Omental fat pad (tissue), 4 donors: ENCODE measurements around the gene AKAP13. TPM values are rescaled to one million over a fixed set of nuclear protein-coding genes. Genes with fewer than 3 reads are reported as not detected.
"Not testable (repeated sequence)": the region's sequence is repeated elsewhere in the genome, so short reads cannot be mapped to it uniquely, and the experiment has no call there.

ENCODE experiments used
- ATAC-seq: fragments of 150-250 bp; one replicate; pipeline ENCODE4 v1.9.1; 2016; ENCODE audit warnings: mild to moderate bottlenecking, moderate library complexity; ENCODE audit not compliant: low FRiP score
- DNase-seq: peaks from one replicate; pipeline ENCODE4 v3.0.0-alpha.2; 2019; ENCODE audit warnings: low spot score
- total RNA-seq, 4 donors: library from RNA; depleted of rRNA; stranded (reverse); fragments of >200 nt; gene quantifications; one replicate each; pipeline ENCODE4 v1.1.0, GENCODE V29; 2016
- TF ChIP-seq, protein P1 (sequence below), 3 donors: fragments of 450-650 bp; IDR thresholded peaks; one replicate each; pipeline ENCODE4 v1.5.1; 2016 to 2017; ENCODE audit warnings: antibody characterized with exemption in 3 of 3, mild to moderate bottlenecking in 3 of 3, moderate library complexity in 2 of 3

AKAP13 gene
- total RNA-seq, 4 donors from 2014 or later: 162 to 301 (median 216) TPM

GRCh38 chr15:85475711-85476110 lies 95.3 kb downstream of the AKAP13 start:
- ATAC-seq: no peak
- TF ChIP-seq, protein P1, sequence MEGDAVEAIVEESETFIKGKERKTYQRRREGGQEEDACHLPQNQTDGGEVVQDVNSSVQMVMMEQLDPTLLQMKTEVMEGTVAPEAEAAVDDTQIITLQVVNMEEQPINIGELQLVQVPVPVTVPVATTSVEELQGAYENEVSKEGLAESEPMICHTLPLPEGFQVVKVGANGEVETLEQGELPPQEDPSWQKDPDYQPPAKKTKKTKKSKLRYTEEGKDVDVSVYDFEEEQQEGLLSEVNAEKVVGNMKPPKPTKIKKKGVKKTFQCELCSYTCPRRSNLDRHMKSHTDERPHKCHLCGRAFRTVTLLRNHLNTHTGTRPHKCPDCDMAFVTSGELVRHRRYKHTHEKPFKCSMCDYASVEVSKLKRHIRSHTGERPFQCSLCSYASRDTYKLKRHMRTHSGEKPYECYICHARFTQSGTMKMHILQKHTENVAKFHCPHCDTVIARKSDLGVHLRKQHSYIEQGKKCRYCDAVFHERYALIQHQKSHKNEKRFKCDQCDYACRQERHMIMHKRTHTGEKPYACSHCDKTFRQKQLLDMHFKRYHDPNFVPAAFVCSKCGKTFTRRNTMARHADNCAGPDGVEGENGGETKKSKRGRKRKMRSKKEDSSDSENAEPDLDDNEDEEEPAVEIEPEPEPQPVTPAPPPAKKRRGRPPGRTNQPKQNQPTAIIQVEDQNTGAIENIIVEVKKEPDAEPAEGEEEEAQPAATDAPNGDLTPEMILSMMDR (IDR thresholded peaks at IDR 0.05): no peak
- DNase-seq: no peak

DNA sequence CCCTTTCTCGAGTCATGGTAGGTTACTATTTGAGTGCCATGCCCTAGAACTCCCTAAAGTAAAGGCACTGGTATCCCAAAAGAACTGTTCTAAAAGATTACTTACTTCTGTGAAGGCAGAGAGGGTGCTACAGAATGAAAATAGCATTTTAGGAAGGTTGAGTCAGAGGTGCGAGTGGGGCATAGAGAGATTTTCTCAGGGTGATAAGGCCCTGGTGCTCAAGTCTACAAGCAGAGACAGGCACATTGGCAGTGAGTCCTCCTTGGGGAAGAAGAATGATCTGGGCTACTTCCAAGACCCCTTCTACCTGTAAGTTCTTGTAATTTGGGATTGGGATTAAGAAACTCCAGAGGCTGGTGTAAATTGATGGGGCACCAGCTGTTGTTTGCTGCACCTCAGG lies 96.7 kb downstream of the AKAP13 start:
- DNase-seq (no peak), ATAC-seq (no peak)
- TF ChIP-seq, protein P1 (IDR thresholded peaks at IDR 0.05): no peak

DNA sequence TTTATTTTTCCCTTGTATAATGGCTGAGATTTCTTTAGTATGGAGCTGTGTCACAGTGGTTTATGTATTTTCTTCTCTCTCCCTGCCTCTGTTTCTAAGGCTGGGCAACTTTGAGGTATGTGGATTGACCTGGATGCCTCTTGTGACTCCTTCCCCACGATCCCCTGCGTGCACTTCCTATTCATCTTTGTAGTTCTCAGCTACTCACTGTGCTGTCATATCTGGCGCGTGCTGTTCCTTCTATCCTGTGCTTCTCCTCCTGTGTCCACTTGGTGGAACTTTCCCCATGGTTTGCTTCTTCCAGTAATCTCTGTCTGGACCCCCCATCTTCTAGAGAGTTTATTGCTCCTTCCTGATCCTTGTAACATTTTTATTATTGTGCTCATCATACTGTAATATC lies 97.3 kb downstream of the AKAP13 start:
- DNase-seq (no peak), ATAC-seq (no peak)
- TF ChIP-seq, protein P1 (IDR thresholded peaks at IDR 0.05): no peak

DNA sequence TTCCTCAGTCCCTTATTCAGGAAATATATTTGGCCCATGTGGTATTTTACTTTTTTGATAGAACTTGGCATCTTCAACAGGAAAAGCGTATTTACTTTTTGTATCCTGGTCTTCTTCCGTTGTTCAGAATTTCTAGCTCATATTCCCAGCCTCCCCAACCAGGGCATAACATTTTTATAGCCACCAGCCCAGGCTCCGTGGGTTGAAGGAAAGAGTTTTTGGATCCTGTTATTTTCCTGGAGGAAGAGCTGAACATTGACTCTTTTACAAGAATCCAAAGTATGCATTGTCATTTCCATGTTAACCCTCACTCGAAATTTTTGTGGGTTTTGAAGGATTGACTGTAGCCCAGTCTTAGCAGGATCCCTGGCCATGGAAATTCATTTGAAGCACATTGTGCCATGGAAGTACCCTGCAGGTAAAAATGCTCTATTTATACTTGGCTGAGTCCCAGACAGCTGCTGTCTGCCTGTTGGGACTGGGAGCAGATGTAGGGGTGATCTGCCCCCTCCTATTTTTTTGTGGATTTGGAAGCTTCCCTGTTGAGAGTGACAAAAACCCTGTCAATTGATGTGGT lies 98.8 kb downstream of the AKAP13 start:
- TF ChIP-seq, protein P1 (IDR thresholded peaks at IDR 0.05): no peak
- no peak for ATAC-seq
- no peak for DNase-seq

- TF ChIP-seq, protein P1 (IDR thresholded peaks at IDR 0.05): no peak
- no peak for ATAC-seq
- no peak for DNase-seq
Observed at GRCh38 chr15:85480923-85481322, 100.5 kb downstream of the AKAP13 start.

- ATAC-seq, DNase-seq: not testable (repeated sequence)
Observed at GRCh38 chr15:85481543-85481942, 101.1 kb downstream of the AKAP13 start.

- DNase-seq (no peak), ATAC-seq (peak; percentile 63)
- TF ChIP-seq, protein P1 (IDR thresholded peaks at IDR 0.05): no peak
Observed at GRCh38 chr15:85482894-85483293, 102.5 kb downstream of the AKAP13 start.

- not testable (repeated sequence) for DNase-seq, ATAC-seq
Observed at GRCh38 chr15:85483955-85484354, 103.6 kb downstream of the AKAP13 start.

DNA sequence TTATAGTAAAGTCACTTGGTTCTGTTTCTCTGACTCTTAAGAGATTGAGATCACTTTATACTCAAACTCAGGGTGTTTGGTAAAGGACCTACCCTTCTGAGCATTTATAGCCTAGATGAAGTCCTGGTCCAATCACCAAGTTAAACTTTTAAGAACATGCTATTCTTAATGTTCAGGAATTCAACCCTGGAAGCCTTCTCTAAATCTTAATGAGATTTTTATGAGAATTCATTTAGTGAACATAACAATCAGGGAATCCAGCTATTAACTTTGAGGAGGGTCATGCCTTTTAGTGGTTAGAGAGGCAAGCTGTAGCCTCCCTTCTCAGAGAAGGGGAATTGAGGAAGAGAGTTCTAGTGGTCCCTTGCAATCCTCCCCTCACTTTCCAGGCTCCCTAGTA lies 104.5 kb downstream of the AKAP13 start:
- not testable (repeated sequence) for DNase-seq

More for the DNA sequence above, 104.5 kb downstream of the AKAP13 start:
- ATAC-seq: not testable (repeated sequence)
